Activated CD4-positive, alpha-beta memory T cell treated with anti-CD3 and anti-CD28 coated beads for 36 hours (primary cell): ENCODE data around the gene STK32C. TPM values are rescaled to one million over a fixed set of nuclear protein-coding genes. Genes with fewer than 3 reads are reported as not detected.

Source experiments
- CTCF ChIA-PET: fragments of 350-600 bp; sonication (Branson Sonifier 250); formaldehyde crosslinking; loops from one replicate; lab custom pipeline; 2021; ENCODE audit warnings: antibody characterized with exemption, inconsistent platforms; lab: Charles Lee
- POLR2A ChIA-PET: fragments of 350-600 bp; sonication (Branson Sonifier 250); formaldehyde crosslinking; loops from one replicate; lab custom pipeline; 2021; ENCODE audit warnings: antibody characterized with exemption; lab: Charles Lee
- DNase-seq: peaks from one replicate; pipeline ENCODE4 v3.0.0-alpha.2; 2020
- H3K27ac Mint-ChIP-seq: one replicate; pipeline ENCODE4 v1.8.0; 2021; ENCODE audit warnings: mixed read lengths
- H3K27me3 Mint-ChIP-seq: one replicate; pipeline ENCODE4 v1.8.0; 2021; ENCODE audit warnings: mixed read lengths
- H3K36me3 Mint-ChIP-seq: one replicate; pipeline ENCODE4 v1.8.0; 2021; ENCODE audit warnings: mixed read lengths
- H3K4me1 Mint-ChIP-seq: one replicate; pipeline ENCODE4 v1.8.0; 2021; ENCODE audit warnings: low read depth, mixed read lengths
- H3K4me3 Mint-ChIP-seq: one replicate; pipeline ENCODE4 v1.8.0; 2021; ENCODE audit warnings: mild to moderate bottlenecking, mixed read lengths
- H3K9me3 Mint-ChIP-seq: one replicate; pipeline ENCODE4 v1.8.0; 2021; ENCODE audit warnings: mixed read lengths
- intact Hi-C: fragments of 100-400 bp; cut with micrococcal nuclease; formaldehyde crosslinking; loops from one replicate; pipeline ENCODE4 v1.15.1; 2023
- total RNA-seq, 2 experiments: library from RNA; stranded (reverse); gene quantifications; one replicate each; pipeline ENCODE4 v1.2.3, GENCODE V29; 2021

STK32C gene
- total RNA-seq, 2 experiments from 2014 or later: 14.8 to 16.1 TPM

- peak; percentile 58 for DNase-seq
- Mint-ChIP-seq H3K4me3 (peak overlapping the region; percentile 29), H3K36me3 (no peaks in the 10 kb centered on the region), H3K9me3 (no peaks in the 10 kb centered on the region), H3K4me1 (peaks cover 31% of the 10 kb centered on the region), H3K27ac (peak overlapping the region; percentile 81), H3K27me3 (no peaks in the 10 kb centered on the region)
- CTCF ChIA-PET: no interaction called here
- POLR2A ChIA-PET: no interaction called here
- intact Hi-C loops: loop anchor here (5.0 to 10.0 kb wide), 2 partner anchors 174 to 257 kb away; partner anchors contain the start of genes BNIP3 and PPP2R2D
Measured at GRCh38 chr10:132158823-132159222, 148.9 kb downstream of the STK32C start.

- peaks cover 27% of the 10 kb centered on the region for H3K4me1 Mint-ChIP-seq
- ChIA-PET POLR2A (no interaction called here), CTCF (no interaction called here)
- H3K27ac Mint-ChIP-seq: peak overlapping the region; percentile 56
- H3K36me3 Mint-ChIP-seq: no peaks in the 10 kb centered on the region
- intact Hi-C loops: loop anchor here (5.0 to 10.0 kb wide), 2 partner anchors 173 to 256 kb away; partner anchors contain the start of genes BNIP3 and PPP2R2D
- H3K9me3 Mint-ChIP-seq: no peaks in the 10 kb centered on the region
- H3K4me3 Mint-ChIP-seq: no peak overlapping the region
- peak; percentile 58 for DNase-seq
- H3K27me3 Mint-ChIP-seq: no peaks in the 10 kb centered on the region
Measured at GRCh38 chr10:132158122-132158741, 149.5 kb downstream of the STK32C start.

Other genes starting within 250 kb of the STK32C start
- gene JAKMIP3, start 242.0 kb downstream of the STK32C start, total RNA-seq: under 1 TPM; 0.77 to 0.95 TPM
- 1 to 10 TPM; 7.0 to 7.2 TPM for gene DPYSL4, start 121.0 kb downstream of the STK32C start, total RNA-seq
- gene LRRC27, start 24.2 kb upstream of the STK32C start, total RNA-seq: 1 to 10 TPM; 2.5 to 2.8 TPM
- gene PWWP2B, start 89.2 kb upstream of the STK32C start, total RNA-seq: 1 to 10 TPM; 3.0 to 3.1 TPM
- 1 to 10 TPM; 7.4 to 7.5 TPM for gene INPP5A, start 229.8 kb upstream of the STK32C start, total RNA-seq